ENCODE results near the gene INS.

Gene INS

GRCh38 chr11:2143799-2144543, 17.0 kb downstream of the INS start:
- no peak for DNase-seq

GRCh38 chr11:2143477-2143798, 17.6 kb downstream of the INS start:
- no peak for DNase-seq

GRCh38 chr11:2142762-2143202, 18.2 kb downstream of the INS start:
- no peak for DNase-seq

GRCh38 chr11:2142300-2142759, 18.7 kb downstream of the INS start:
- DNase-seq, result no peak

- DNase-seq, result no peak
These were observed 20.3 kb downstream of the INS start for GRCh38 chr11:2140411-2141400.

- no peak for DNase-seq
These were observed 21.2 kb downstream of the INS start for GRCh38 chr11:2139621-2140337.

- no peak for DNase-seq
These were observed 21.9 kb downstream of the INS start, which contains the start of gene IGF2 for GRCh38 chr11:2139123-2139521. IGF2 (minus strand) TSS chr11:2139389; CDS start chr11:2135523, 3,866 bp downstream.

- DNase-seq, result no peak
These were observed 22.4 kb downstream of the INS start for GRCh38 chr11:2138431-2139122.

- DNase-seq, result no peak
These were observed 23.0 kb downstream of the INS start for GRCh38 chr11:2138068-2138430.

- DNase-seq, result no peak
These were observed 23.6 kb downstream of the INS start for GRCh38 chr11:2137202-2138067.

- no peak for DNase-seq
These were observed 24.1 kb downstream of the INS start for GRCh38 chr11:2136952-2137201.

- DNase-seq, result no peak
These were observed 24.6 kb downstream of the INS start for GRCh38 chr11:2136209-2136951.

- DNase-seq, result no peak
These were observed 25.3 kb downstream of the INS start for GRCh38 chr11:2135648-2136201.

GRCh38 chr11:2135018-2135569, 25.9 kb downstream of the INS start:
- no peak for DNase-seq

- no peak for DNase-seq
These were observed 26.7 kb downstream of the INS start for GRCh38 chr11:2134022-2135010.

GRCh38 chr11:2133241-2134021, 27.6 kb downstream of the INS start:
- no peak for DNase-seq

- DNase-seq, result no peak
These were observed 28.2 kb downstream of the INS start for GRCh38 chr11:2132874-2133240.

GRCh38 chr11:2132246-2132645, 28.8 kb downstream of the INS start:
- DNase-seq, result no peak

Measured in NCI-H187 treated with DMSO at 0.1 percent for 48 hours (cell line).